Natural killer cell (primary cell): ENCODE measurements around the gene SUMF1. TPM values are rescaled to one million over a fixed set of nuclear protein-coding genes. Genes with fewer than 3 reads are reported as not detected.

Experiments used
- ATAC-seq, 3 donors: fragments of 150-1000 bp in 2 of 3; fragments of 200-7000 bp in 1 of 3; cut with Tn5 transposase; 1 replicate in 1 of 3; 2 replicates in 2 of 3; pipeline ENCODE4 v1.10.0; 2021; ENCODE audit warnings: mild to moderate bottlenecking in 2 of 3, moderate library complexity in 2 of 3
- DNase-seq, 2 donors: peaks; one replicate each; pipeline versions ENCODE4 v3.0.0 to v3.0.0-alpha.2; 2013 to 2021; ENCODE audit warnings: mixed read lengths in 1 of 2
- H3K27ac ChIP-seq: one replicate; pipeline ENCODE4 v1.5.1; 2013; ENCODE audit warnings: mild to moderate bottlenecking, low read length
- H3K27me3 ChIP-seq: one replicate; pipeline ENCODE4 v1.6.1; 2013; ENCODE audit warnings: low read length; ENCODE audit not compliant: control insufficient read depth, insufficient read depth
- H3K36me3 ChIP-seq: one replicate; pipeline ENCODE4 v1.6.1; 2013; ENCODE audit warnings: low read length; ENCODE audit not compliant: control insufficient read depth, insufficient read depth
- H3K4me1 ChIP-seq: one replicate; pipeline ENCODE4 v1.6.1; 2013; ENCODE audit warnings: low read length; ENCODE audit not compliant: control insufficient read depth, insufficient read depth
- H3K4me3 ChIP-seq: one replicate; pipeline ENCODE4 v1.5.1; 2013; ENCODE audit warnings: low read length
- H3K9me3 ChIP-seq: one replicate; pipeline ENCODE4 v1.6.1; 2013; ENCODE audit warnings: low read length; ENCODE audit not compliant: control insufficient read depth, insufficient read depth
- H3K27ac Mint-ChIP-seq, 2 donors: one replicate each; pipeline ENCODE4 v1.8.0; 2022; ENCODE audit warnings: mild to moderate bottlenecking in 2 of 2, mixed read lengths in 2 of 2, moderate library complexity in 1 of 2
- H3K27me3 Mint-ChIP-seq, 2 donors: one replicate each; pipeline ENCODE4 v1.8.0; 2022; ENCODE audit warnings: low read depth in 2 of 2, mixed read lengths in 2 of 2
- H3K36me3 Mint-ChIP-seq: one replicate; pipeline ENCODE4 v1.8.0; 2022; ENCODE audit warnings: mixed read lengths
- H3K4me1 Mint-ChIP-seq, 2 donors: one replicate each; pipeline ENCODE4 v1.8.0; 2022; ENCODE audit warnings: mixed read lengths in 2 of 2
- H3K4me3 Mint-ChIP-seq: one replicate; pipeline ENCODE4 v1.8.0; 2022; ENCODE audit warnings: mild to moderate bottlenecking, moderate library complexity, mixed read lengths
- H3K9me3 Mint-ChIP-seq, 2 donors: one replicate each; pipeline ENCODE4 v1.8.0; 2022; ENCODE audit warnings: mixed read lengths in 2 of 2
- CTCF ChIP-seq: fragments of 200-600 bp; IDR thresholded peaks from one replicate; pipeline ENCODE4 v1.8.0; 2022; ENCODE audit warnings: antibody characterized with exemption
- WGBS: methylation state at CpG from one replicate; pipeline ENCODE4 v1.1.7; 2013; ENCODE audit warnings: missing lambda C conversion rate; ENCODE audit not compliant: insufficient coverage; 5-methylcytosine and 5-hydroxymethylcytosine counted together
- intact Hi-C: fragments of 100-400 bp; cut with micrococcal nuclease; formaldehyde crosslinking; loops from one replicate; pipeline ENCODE4 v1.14.2; 2022
- total RNA-seq, 4 donors: library from RNA; stranded (reverse); fragments of 120-200 nt in 1 of 4; gene quantifications; one replicate each; pipeline versions ENCODE4 v1.2.3 to v1.2.4, GENCODE V29; 2013 to 2022

SUMF1 gene
- total RNA-seq, 3 donors from 2014 or later (not counting 1 experiment from before 2014, with no cell fraction given): 16.3 to 19.8 (median 19.3) TPM

- H3K4me1 Mint-ChIP-seq: peaks cover 17 to 21% of the 10 kb centered on the region in 2 donors
- TF ChIP-seq CTCF: no peak
- 67% methylated on average over 3 of the region's 4 CpGs for WGBS
- ATAC-seq: peak in 1 of 3 donors; percentile 46
- no peaks in the 10 kb centered on the region for H3K36me3 Mint-ChIP-seq
- no peaks in the 10 kb centered on the region for H3K27me3 Mint-ChIP-seq
- H3K27ac Mint-ChIP-seq: peak overlapping the region in 1 of 2 donors; percentile 61
- no peaks in the 10 kb centered on the region for H3K4me1 ChIP-seq
- no peak for DNase-seq
- H3K4me3 Mint-ChIP-seq: no peak overlapping the region
- H3K27ac ChIP-seq: no peak overlapping the region
- H3K9me3 Mint-ChIP-seq: no peaks in the 10 kb centered on the region
- no peaks in the 10 kb centered on the region for H3K36me3 ChIP-seq
- intact Hi-C loops: no loop called here
- H3K27me3 ChIP-seq: no peaks in the 10 kb centered on the region
- H3K9me3 ChIP-seq: no peaks in the 10 kb centered on the region
- no peak overlapping the region for H3K4me3 ChIP-seq
Measured at GRCh38 chr3:4426782-4427344, 40.2 kb downstream of the SUMF1 start.

- peaks cover 17 to 21% of the 10 kb centered on the region in 2 donors for H3K4me1 Mint-ChIP-seq
- no peaks in the 10 kb centered on the region for H3K36me3 ChIP-seq
- TF ChIP-seq CTCF: no peak
- DNase-seq (no peak), ATAC-seq (no peak)
- no peaks in the 10 kb centered on the region for H3K9me3 ChIP-seq
- no peak overlapping the region for H3K4me3 Mint-ChIP-seq
- H3K27ac ChIP-seq: no peak overlapping the region
- H3K27me3 Mint-ChIP-seq: no peaks in the 10 kb centered on the region
- H3K4me3 ChIP-seq: no peak overlapping the region
- H3K36me3 Mint-ChIP-seq: no peaks in the 10 kb centered on the region
- intact Hi-C loops: no loop called here
- H3K27ac Mint-ChIP-seq: peak overlapping the region in 1 of 2 donors; percentile 72
- WGBS: 95% methylated on average over 3 of the region's 3 CpGs
- H3K27me3 ChIP-seq: no peaks in the 10 kb centered on the region
- no peaks in the 10 kb centered on the region for H3K9me3 Mint-ChIP-seq
- no peaks in the 10 kb centered on the region for H3K4me1 ChIP-seq
Measured at GRCh38 chr3:4426261-4426781, 40.7 kb downstream of the SUMF1 start.

GRCh38 chr3:4425707-4426106, 41.4 kb downstream of the SUMF1 start:
- intact Hi-C loops: no loop called here
- no peak for DNase-seq

More at GRCh38 chr3:4425707-4426106, 41.4 kb downstream of the SUMF1 start:
- peaks cover 17 to 21% of the 10 kb centered on the region in 2 donors for H3K4me1 Mint-ChIP-seq
- no peaks in the 10 kb centered on the region for H3K36me3 ChIP-seq
- H3K4me1 ChIP-seq: no peaks in the 10 kb centered on the region
- no peaks in the 10 kb centered on the region for H3K9me3 Mint-ChIP-seq
- TF ChIP-seq CTCF: no peak
- H3K9me3 ChIP-seq: no peaks in the 10 kb centered on the region
- H3K4me3 ChIP-seq: no peak overlapping the region
- no peaks in the 10 kb centered on the region for H3K27me3 Mint-ChIP-seq
- no peak overlapping the region for H3K4me3 Mint-ChIP-seq
- H3K27ac Mint-ChIP-seq: peak overlapping the region in 1 of 2 donors; percentile 72
- peak in 2 of 3 donors; percentile 29 to 30 for ATAC-seq
- 78% methylated on average over 3 of the region's 4 CpGs for WGBS
- no peaks in the 10 kb centered on the region for H3K27me3 ChIP-seq
- no peaks in the 10 kb centered on the region for H3K36me3 Mint-ChIP-seq
- H3K27ac ChIP-seq: no peak overlapping the region
